SKM-1 (cell line): ENCODE measurements around the gene PARP9.
"Not testable (repeated sequence)": the region's sequence is repeated elsewhere in the genome, so short reads cannot be mapped to it uniquely, and the experiment has no call there.

Experiments
- DNase-seq: peaks from one replicate; lab custom pipeline; 2025; ENCODE audit not compliant: unreplicated experiment; lab: John Stamatoyannopoulos, UW

PARP9 gene

DNA sequence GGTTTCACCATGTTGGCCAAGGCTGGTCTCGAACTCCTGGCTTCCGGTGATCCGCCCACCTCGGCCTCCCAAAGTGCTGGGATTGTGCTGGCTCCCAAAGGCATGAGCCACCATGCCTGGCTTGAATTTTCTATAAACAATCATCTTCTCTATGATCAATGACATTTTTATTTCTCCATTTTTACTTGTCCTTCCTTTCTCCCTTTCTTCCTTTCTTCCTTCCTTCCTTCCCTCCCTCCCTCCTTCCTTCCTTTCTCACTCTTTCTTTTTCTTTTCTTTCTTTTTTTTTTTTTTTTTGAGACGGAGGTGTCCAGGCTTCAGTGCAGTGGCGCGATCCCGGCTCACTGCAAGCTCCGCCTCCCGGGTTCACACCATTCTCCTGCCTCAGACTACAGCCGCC is 40.8 kb downstream of the PARP9 start:
- no peak for DNase-seq

DNA sequence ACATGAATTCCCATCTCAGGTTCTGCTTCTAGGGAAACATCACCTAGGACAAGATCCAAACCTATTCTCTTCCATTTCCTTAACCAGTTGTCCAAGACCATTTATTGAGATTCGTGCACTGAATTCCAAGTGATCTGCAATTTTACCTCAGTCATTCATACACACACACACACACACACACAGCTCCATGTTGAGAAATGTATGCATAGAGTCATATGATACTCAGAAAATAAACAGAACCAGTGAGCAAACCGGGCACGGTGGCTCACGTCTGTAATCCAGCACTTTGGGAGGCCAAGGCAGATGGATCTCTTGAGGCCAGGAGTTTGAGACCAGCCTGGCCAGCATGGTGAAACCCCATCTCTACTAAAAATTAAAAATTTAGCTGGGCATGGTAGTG is 43.2 kb downstream of the PARP9 start:
- no peak for DNase-seq

DNA sequence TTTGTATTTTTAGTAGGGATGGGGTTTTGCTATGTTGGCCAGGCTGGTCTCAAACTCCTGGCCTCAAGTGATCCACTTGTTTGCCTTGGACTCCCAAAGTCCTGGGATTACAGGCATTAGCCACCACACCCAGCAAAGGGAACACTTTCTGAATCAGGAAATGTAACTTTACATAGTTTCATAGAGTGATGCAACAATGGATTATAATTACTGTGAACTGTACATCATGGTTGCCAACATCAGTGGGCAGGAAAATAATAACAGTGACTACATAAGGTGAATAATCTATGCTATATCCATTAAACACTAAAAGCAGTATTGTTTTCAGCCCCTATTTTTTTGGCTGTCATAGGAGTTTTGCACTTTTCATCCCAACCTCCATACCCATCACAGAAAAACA is 44.4 kb downstream of the PARP9 start:
- no peak for DNase-seq

DNA sequence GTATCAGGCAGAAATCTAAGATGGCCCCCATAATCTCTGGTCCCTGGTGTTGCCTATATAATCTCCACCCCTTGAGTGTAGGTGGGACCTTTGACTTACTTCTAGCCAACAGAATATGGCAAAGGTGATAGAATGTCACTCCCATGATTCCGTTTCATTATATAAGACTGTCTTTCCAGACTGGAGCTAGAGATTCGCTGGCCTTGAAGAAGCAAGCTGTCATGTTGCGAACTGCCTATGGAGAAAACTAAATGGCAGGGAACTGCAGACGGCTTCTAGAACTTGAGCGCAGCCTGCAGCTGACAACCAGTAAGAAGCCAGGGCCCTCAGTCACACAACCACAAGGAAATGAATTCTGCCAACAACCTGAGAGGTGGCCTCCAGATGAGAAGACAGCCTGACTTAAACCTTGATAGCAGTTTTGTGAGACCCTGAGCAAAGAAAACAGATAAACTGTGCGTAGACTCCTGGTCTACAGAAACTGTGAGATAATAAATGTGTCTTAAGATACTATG is 47.2 kb downstream of the PARP9 start:
- DNase-seq, result no peak

DNA sequence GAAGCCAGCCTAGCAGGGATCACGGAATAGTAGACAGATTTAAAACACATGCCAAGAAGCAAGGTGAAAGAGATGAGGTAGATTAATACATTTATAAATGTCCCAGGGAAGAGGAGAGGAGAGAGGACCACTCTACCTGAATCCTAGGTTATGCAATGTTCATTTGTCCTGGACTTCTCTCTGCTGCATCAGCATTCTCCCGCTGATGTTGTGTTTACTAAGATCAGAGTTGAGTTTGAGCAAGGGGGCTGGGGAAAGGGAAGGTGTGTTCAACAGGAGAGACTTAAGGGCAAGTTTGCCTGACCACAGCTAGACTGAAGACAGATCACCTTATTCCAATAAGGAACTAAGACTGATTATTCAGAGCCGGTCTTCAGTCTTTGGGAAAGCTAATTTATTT is 48.2 kb downstream of the PARP9 start:
- DNase-seq, result no peak

DNA sequence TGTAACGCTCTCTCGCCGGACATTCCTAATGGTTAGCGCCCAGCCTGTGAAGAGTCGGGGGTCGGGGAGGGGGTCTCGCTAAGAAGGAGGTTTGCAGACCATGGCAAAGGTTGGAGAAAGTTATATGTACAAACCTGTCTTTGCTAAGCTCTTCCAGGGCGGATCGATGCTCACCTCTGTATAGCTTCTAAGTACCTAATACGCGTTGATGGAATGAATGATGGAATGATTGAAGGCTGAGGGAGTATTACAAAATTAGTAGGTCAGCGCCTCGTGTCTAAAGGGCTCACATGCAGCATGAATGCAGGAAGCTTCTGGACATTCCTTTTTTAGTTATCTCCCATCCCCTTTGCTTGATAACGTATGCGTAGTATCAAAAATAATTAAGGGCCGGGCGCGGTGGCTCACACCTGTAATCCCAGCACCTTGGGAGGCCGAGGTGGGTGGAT is 49.1 kb downstream of the PARP9 start:
- no peak for DNase-seq

DNA sequence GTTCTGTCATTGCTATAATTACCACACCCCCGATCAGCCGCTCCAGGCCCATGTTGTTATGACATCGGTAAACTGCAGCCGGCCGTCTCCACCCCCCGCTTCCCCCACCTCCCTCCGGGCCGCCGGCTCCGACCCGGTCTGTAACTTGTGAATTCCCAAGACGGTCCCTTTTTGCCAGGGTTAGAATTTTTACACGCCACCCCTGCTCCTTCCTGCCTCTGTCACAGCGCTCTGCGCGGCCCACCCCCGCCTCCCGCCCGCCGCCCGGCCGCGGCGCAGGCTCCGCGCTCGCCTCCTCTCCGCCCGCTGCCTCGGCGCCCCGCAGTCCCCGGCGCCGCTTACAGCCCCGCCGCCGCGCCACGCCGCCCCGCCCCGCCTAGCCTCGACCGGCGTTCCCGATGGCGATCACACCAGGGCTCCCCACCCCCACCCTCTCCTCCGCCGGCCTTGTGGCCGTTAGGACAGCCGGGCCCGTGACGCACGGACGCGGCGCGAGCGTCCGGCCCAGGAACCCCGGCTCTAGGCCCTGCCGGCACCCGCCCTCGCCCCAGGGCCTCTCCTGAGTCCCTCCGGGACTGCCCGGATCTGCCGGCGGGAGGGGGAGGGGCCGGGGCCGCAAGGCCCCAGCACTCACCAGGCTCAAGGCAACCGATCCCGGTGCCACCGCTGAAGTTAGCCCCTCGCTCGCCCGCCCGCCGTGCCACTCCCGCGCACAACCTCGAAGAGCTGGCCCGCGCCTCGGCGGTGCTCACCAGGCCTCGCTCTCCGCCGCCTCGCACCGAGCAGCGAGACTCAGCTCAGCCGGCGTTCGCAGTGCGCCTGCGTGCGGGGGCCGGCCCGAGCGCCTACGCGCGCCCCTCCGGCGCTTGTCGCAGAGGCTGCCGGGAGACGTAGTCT is 49.7 kb downstream of the PARP9 start, which contains the start of gene KPNA1:
TSS of gene KPNA1 (minus strand) at position 817 of the 897 bp plus-strand sequence. CDS start 18,374 bp downstream, outside the sequence.
- DNase-seq, result peak; percentile 79

DNA sequence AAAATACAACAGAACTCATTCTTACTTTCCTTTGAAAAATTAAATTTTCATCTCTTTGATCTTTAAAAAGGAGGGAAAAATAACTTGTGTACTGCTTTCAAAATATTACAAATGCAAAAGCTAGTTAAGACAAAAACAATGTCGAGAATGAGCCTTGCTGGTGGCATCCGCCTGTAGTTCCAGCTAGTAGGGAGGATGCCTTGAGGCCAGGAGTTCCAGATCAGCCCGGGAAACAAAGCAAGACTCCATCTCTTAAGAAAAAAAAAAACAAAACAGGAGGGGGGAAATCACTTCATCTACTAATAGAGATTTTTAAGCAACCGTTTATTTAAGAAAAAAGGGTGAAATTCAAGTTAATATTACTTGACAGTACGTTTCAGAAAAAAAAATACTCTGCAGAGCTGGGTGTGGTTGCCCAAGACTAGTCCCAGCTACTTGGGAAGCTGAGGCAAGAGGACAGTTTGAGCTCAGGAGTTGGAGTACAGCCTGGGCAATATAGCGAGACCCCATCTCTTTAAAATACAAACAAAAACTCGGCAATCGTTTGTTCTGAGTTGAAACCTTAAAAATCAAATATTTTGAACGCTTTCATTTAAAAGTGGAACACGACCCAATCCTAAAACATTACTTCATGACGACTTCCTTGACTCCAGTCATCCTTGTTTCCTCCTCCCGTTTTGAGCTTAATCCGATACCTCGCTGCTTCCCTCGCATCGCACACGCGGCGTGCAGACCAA is 50.5 kb downstream of the PARP9 start:
- no peak for DNase-seq

DNA sequence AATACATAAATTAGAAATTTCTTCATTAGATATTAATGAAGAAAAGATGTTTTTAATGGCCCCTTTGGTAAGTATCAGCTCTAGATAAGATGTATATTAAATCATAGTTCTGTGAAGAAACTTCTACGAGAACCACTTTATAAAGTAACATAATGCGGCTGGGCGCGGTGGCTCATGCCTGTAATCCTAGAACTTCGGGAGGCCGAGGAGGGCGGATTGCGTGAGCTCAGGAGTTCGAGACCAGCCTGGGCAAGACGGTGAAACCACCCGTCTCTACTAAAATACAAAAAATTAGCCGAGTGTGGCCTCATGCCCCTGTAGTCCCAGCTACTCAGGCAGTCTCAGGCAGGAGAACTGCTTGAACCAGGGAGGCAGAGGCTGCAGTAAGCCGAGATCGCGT is 51.8 kb downstream of the PARP9 start:
- no peak for DNase-seq

DNA sequence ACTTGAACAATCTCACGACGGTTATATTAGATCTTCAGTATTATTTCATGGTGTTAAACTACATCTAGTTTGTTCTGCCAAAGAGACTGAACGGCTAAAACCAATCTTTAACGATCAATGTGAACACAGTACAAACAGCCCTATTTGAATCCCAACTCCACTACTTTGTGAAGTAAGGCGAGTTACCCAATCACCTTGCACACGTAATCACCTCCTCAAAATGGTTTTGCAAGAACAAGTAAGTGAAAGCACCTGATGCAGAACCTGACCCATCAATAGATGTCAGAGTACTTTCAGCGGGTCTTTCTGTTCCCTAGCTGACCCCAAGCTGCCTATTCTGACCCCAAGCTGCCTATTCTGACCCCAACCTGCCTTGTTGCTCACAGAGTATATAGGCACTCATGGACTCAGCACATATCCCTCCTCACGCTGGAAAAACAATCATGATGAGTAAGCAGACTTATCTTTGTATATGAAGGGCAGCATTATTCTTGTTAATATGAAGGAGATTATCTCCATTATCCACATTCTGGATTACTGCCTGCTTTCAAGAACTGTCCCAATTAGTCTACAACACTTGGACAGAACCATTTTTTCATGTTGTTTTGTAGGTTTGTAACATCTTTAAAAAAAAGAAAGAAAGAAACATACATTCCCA is 53.1 kb downstream of the PARP9 start:
- DNase-seq, result no peak

DNA sequence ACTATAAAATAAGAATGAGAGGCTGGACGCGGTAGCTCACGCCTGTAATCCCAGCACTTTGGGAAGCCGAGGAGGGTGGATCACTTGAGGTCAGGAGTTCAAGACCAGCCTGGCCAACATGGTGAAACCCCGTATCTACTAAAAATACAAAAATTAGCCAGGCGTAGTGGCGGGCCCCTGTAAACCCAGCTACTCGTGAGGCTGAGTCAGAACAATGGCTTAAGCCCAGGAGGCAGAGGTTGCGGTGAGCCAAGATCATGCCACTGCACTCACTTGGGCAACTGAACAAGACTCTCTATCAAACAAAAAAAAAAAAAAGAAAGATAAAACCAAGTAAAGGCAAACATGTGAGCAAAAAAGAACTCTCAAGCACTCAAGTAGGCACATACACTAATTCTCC is 55.2 kb downstream of the PARP9 start:
- DNase-seq, result not testable (repeated sequence)

DNA sequence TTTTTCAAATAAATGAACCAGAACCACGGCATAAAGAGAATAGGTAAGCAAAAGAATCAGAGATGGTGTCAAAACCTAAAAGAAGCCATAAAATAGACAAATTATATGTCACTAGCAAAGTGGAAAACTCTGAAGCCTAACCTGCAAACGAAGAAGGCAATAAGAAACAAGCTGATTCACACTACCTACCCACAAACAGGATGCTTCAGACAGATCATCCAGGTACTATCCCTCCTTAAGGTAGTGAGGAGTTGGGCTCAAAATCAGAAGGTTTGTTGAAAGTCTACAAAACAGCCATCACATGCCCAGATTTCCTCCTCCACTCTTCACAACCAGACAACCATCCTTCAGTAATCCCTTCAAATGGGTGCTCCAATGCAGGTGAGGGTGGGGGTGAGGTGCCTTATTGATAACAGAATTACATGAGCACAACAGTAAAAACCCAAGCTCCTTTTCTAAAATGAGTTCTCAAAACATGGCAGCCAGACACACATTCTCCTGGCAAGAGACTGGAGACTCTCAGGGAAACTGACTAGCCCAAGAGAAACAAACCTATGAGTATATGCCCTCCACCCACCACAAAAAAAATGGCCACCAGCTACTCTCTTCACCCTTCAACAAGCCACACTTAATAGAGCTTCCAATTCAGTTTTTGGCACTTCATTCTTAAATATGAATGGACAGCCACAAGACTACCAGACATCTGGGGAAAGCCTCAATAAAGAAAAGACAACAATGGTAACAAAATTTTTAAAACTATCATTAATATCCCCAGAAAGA is 55.8 kb downstream of the PARP9 start:
- DNase-seq, result no peak

DNA sequence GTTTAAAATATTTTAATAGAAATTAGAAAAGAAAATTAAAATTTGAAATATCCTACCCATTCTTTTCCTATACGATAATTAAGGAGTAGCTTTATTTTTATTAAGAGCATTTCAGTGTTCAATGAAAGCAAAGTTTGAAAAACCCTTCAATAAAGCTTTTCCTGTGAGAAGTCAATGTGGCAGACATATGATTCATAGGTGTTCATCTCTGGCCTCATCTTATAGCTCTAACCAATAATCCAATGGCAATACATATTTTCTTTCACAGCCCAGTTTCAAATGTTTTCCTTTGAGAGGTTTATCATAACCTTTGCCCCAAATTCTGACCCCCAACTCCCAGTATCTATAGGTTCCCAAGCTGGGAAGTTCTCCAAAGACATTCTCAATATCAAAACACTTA is 57.6 kb downstream of the PARP9 start:
- no peak for DNase-seq

DNA sequence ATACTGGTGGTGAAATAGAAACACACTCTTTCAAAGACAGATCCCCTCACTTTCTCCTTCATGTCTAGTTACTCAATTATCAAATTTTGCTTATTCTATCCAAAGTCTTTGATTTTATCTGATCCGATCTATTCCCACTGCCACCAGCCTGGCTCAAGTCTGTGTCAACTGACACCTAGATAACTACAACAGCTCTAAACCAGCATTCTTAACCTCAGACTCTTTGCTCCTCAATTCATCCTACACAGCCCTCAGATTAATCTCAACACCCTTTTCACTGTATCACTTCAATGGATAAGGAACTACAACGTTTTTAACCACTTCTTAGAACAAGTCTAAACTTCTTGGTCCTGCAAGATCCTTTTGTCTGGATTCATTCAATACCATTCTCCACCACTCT is 58.4 kb downstream of the PARP9 start:
- DNase-seq, result no peak

DNA sequence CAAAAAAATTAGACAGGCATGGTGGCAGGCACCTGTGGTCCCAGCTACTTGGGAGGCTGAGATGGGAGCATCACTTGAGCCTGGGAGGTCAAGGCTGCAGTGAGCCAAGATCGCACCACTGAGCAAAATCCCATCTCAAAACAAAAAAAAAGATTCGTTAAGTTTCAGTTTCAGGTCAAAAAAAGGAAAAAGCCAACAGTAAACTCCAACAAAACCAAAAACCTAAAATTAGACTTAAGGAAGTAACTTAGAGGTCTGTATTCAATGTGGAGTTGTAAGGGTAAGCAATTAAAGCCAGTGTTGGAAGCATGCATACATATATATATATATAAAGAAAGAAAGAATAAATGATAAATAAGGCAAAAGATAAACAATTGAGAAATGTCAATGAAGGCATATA is 61.2 kb downstream of the PARP9 start:
- no peak for DNase-seq

DNA sequence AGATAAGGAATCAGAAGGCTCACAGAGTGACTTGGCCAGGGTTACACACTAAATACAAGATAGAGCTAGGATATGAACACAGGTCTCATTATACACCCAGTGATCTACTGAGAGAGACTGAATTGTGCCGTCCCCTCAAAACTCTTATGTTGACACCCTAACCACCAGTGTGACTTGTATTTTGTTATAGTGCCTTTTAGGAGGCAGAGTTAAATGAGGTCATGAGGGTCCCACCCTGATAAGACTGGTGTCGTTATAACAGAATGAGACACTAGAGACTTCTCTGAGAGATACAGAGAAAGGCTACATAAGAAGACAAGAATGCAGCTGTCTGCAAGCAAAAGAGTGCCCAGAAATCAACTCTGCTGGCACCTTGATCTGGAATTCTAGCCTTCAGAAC is 62.0 kb downstream of the PARP9 start:
- no peak for DNase-seq

DNA sequence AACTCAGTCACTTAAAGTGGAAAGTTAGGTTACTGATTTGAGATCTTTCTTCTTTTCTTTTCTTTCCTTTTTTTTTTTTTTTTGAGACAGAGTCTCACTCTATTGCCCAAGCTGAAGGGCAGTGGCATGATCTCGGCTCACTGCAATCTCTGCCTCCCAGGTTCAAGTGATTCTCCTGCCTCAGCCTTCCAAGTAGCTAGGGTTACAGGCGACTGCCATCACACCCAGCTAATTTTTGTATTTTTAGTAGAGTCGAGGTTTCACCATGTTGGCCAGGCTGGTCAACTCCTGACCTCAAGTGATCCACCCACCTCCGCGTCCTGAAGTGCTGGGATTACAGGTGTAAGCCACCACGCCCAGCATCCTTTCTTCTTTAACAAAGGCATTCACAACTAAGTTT is 63.1 kb downstream of the PARP9 start:
- DNase-seq, result not testable (repeated sequence)

DNA sequence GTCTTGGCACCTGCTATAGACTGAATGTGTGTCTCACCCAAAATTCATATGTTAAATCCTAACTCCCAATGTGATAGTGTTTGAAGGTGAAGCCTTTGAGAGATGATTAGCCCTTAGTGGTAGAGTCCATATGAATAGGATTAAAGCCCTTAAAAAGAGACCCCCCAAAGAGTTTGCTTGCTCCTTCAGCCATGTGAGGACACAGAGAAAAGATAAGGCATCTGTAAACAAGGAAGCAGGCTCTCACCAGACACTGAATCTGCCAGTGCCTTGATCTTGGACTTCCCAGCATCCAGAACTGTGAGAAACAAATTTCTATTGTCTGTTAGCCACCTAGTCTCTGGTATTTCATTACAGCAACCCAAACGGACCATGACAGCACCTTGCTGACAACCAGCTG is 65.9 kb downstream of the PARP9 start:
- DNase-seq, result no peak

DNA sequence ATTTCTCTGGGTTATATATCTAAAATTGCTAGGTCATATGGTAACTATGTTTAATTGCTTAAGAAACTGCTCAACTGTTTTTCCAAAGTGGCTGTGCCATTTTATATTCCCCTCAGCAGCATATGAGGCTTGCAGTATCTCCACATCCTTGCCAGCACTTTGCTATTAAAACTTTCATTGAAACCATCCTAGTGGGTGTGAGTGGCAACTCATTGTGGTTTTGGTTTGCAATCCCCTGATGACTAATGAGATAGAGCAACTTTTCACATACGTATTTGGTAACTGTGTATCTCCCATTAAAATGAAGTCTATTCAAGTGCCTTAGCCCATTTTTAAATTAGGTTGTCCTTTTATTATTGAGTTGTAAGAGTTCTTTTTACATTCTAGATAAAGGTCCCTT is 66.7 kb downstream of the PARP9 start:
- peak; percentile 34 for DNase-seq

DNA sequence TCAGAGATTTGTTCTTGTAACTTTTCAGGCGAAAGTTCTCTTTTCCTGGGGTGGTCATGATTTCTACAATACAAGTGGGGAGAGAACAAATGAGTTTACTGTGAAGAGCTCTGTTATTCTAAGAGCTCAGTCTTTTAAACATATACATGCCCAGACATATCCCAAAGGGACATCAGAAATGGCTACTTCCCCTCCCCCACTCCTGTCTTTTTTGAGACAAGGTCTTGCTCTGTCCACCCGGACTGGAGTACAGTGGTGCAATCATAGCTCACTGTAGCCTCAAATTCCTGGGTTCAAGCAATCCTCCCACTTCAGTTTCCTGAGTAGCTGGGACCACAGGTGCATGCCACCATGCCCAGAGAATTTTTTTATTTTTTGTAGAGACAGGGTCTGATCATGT is 67.6 kb downstream of the PARP9 start:
- no peak for DNase-seq

DNA sequence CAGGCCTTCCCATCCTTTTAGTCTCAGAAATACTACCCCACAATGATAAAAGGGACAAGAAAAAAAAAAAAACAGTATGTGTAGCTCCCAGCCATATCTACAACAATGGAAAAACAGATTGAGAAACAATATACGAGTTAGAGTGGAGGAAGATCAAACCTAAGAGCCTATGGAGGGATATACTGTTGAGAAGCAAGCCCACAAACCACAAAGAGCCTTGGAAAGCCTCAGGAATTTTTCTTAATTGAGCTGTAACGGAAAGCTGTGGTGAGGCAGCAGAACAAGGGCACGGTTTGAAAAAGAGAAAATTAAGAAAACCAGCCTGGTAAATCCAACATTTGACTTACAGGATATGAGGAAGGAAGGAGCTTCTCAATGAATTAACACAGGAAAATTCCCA is 70.8 kb downstream of the PARP9 start:
- DNase-seq, result no peak
